ENCODE results near the gene USP21. TPM values are rescaled to one million over a fixed set of nuclear protein-coding genes. Genes with fewer than 3 reads are reported as not detected.
"Not testable (repeated sequence)": the region's sequence is repeated elsewhere in the genome, so short reads cannot be mapped to it uniquely, and the experiment has no call there.

Gene USP21
- total RNA-seq, 2 donors from 2014 or later, result 23.2 to 28.8 TPM

GRCh38 chr1:161115132-161115711 is 44.1 kb upstream of the USP21 start:
- Histone ChIP-seq H3K27me3 (replicated peaks; ENCODE audit: insufficient read depth) (no peaks in the 10 kb centered on the region), H3K4me1 (ENCODE audit: control insufficient read depth in 1 of 2, low read depth in 2 of 2) (peaks cover 28 to 49% of the 10 kb centered on the region in 2 donors), H3K27ac (no peak overlapping the region), H3K4me3 (no peak overlapping the region), H3K9me3 (no peaks in the 10 kb centered on the region), H3K36me3 (no peaks in the 10 kb centered on the region)
- no peak for TF ChIP-seq CTCF (IDR thresholded peaks at IDR 0.05)
- DNase-seq (ENCODE audit: low spot score) (no peak), ATAC-seq (ENCODE audit: insufficient number of reproducible peaks, low FRiP score, low read depth) (no peak)

GRCh38 chr1:161115961-161116360 is 43.3 kb upstream of the USP21 start:
- not testable (repeated sequence) for H3K4me3 ChIP-seq; DNase-seq (ENCODE audit: low spot score); H3K9me3 ChIP-seq; H3K27ac ChIP-seq; H3K27me3 ChIP-seq (replicated peaks; ENCODE audit: insufficient read depth); ATAC-seq (ENCODE audit: insufficient number of reproducible peaks, low FRiP score, low read depth); H3K36me3 ChIP-seq
- H3K4me1 ChIP-seq (ENCODE audit: control insufficient read depth in 1 of 2, low read depth in 2 of 2), result peaks cover 28 to 51% of the 10 kb centered on the region in 2 donors

- peak within 1 kb of the TSS; percentile 91 to 96 for H3K27ac ChIP-seq
- no peaks in the 10 kb centered on the region for H3K27me3 ChIP-seq (replicated peaks; ENCODE audit: insufficient read depth)
- no peaks in the 10 kb centered on the region for H3K9me3 ChIP-seq
- DNase-seq (ENCODE audit: low spot score), result peak; percentile 60
- ATAC-seq (ENCODE audit: insufficient number of reproducible peaks, low FRiP score, low read depth), result peak; percentile 44
- H3K4me1 ChIP-seq (ENCODE audit: control insufficient read depth in 1 of 2, low read depth in 2 of 2), result peaks cover 24 to 51% of the 10 kb centered on the region in 2 donors
- H3K4me3 ChIP-seq, result peak within 1 kb of the TSS; percentile 82
- no peak for TF ChIP-seq CTCF (IDR thresholded peaks at IDR 0.05)
- H3K36me3 ChIP-seq, result peaks cover 19% of the 10 kb centered on the region
These were observed 41.3 kb upstream of the USP21 start, which contains the start of the genes NIT1 and PFDN2 for GRCh38 chr1:161117759-161118581. Gene NIT1 (plus strand): TSS chr1:161118105. CDS start chr1:161118177, 72 bp downstream. Gene PFDN2 (minus strand): TSS chr1:161118037. CDS start chr1:161118026, 11 bp downstream.

- DNase-seq (ENCODE audit: low spot score) (no peak), ATAC-seq (ENCODE audit: insufficient number of reproducible peaks, low FRiP score, low read depth) (peak; percentile 58)
- no peaks in the 10 kb centered on the region for H3K27me3 ChIP-seq (replicated peaks; ENCODE audit: insufficient read depth)
- no peak for TF ChIP-seq CTCF (IDR thresholded peaks at IDR 0.05)
- peaks cover 24 to 48% of the 10 kb centered on the region in 2 donors for H3K4me1 ChIP-seq (ENCODE audit: control insufficient read depth in 1 of 2, low read depth in 2 of 2)
- H3K4me3 ChIP-seq, result peak overlapping the region; percentile 82
- no peaks in the 10 kb centered on the region for H3K9me3 ChIP-seq
- H3K27ac ChIP-seq, result peak overlapping the region; percentile 91 to 96
- peaks cover 29% of the 10 kb centered on the region for H3K36me3 ChIP-seq
These were observed 40.0 kb upstream of the USP21 start for GRCh38 chr1:161119092-161119903.

- Histone ChIP-seq H3K4me3 (no peak overlapping the region), H3K27ac (no peak overlapping the region), H3K36me3 (peaks cover 33% of the 10 kb centered on the region), H3K27me3 (replicated peaks; ENCODE audit: insufficient read depth) (no peaks in the 10 kb centered on the region), H3K4me1 (ENCODE audit: control insufficient read depth in 1 of 2, low read depth in 2 of 2) (peaks cover 17 to 33% of the 10 kb centered on the region in 2 donors), H3K9me3 (no peaks in the 10 kb centered on the region)
- DNase-seq (ENCODE audit: low spot score), result no peak
- TF ChIP-seq CTCF (IDR thresholded peaks at IDR 0.05), result no peak
- ATAC-seq (ENCODE audit: insufficient number of reproducible peaks, low FRiP score, low read depth), result no peak
These were observed 38.2 kb upstream of the USP21 start for GRCh38 chr1:161121042-161121650.

Data from thoracic aorta (tissue), 2 donors.